Kidney epithelial cell (primary cell): ENCODE results near the gene HSD11B2. TPM values are rescaled to one million over a fixed set of nuclear protein-coding genes. Genes with fewer than 3 reads are reported as not detected.
A peak's percentile ranks its signal among the peaks of the same experiment; 100 is the strongest.

Experiments
- DNase-seq: peaks from one replicate; pipeline ENCODE4 v3.0.0-alpha.2; 2010; ENCODE audit warnings: low read depth
- H3K27me3 ChIP-seq: 2 replicates; pipeline ENCODE4 v1.6.0; 2011; ENCODE audit warnings: low read length; ENCODE audit not compliant: control insufficient read depth, insufficient read depth
- H3K36me3 ChIP-seq: 2 replicates; pipeline ENCODE4 v1.5.1; 2011; ENCODE audit warnings: low read length; ENCODE audit not compliant: control insufficient read depth, insufficient read depth
- H3K4me3 ChIP-seq: 2 replicates; pipeline ENCODE4 v1.5.1; 2011; ENCODE audit warnings: low read depth, mild to moderate bottlenecking, control low read depth, low read length
- CTCF ChIP-seq: IDR thresholded peaks from 2 replicates; pipeline ENCODE4 v1.5.1; 2011; ENCODE audit warnings: mild to moderate bottlenecking, moderate library complexity, low read length, control low read depth, inconsistent platforms; ENCODE audit not compliant: insufficient read depth, poor library complexity, severe bottlenecking
- total RNA-seq: library from RNA; depleted of rRNA; stranded (reverse); fragments of >200 nt; gene quantifications from 2 replicates; pipeline ENCODE4 v1.2.3, GENCODE V29; 2015

The HSD11B2 gene
- total RNA-seq, 1 donor from 2014 or later = 5.8 TPM

DNA sequence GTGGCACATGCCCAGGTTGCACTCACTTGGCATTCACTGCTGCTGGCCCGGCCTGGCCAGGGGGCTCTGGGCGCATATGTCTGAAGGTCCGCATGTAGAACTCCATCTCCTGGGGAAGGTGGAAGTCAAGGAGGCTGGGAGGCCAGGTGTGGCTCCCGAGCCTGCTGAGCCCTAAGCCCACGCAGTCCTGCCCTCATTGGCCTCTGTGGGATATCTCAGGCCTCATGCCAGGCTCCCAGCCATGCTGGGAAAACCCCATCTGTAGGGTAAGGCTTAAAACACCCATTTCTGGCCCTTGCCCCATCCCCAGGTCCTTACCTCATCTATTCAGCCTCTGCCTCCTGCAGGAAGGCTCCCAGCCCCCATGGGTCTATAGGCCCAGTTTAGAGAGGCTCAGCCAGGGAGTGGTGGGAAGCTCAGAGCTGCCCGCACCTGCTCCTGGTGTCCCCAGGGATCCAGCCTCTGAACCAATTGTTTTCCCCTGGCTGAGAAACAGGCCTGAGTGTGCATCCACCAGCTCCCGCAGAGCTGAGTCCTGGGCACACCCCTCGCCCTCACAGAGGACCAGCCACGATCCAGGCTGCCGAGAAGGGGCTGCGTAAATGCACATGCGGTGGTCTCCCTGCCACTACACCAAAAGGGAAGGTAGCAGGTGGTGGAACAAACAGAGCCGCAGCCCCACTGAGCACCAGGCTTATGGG is 35.3 kb upstream of the HSD11B2 start:
- Histone ChIP-seq H3K36me3 (no peaks in the 10 kb centered on the region), H3K4me3 (no peak overlapping the region), H3K27me3 (peaks cover 62% of the 10 kb centered on the region)
- DNase-seq = no peak
- no peak for TF ChIP-seq CTCF

DNA sequence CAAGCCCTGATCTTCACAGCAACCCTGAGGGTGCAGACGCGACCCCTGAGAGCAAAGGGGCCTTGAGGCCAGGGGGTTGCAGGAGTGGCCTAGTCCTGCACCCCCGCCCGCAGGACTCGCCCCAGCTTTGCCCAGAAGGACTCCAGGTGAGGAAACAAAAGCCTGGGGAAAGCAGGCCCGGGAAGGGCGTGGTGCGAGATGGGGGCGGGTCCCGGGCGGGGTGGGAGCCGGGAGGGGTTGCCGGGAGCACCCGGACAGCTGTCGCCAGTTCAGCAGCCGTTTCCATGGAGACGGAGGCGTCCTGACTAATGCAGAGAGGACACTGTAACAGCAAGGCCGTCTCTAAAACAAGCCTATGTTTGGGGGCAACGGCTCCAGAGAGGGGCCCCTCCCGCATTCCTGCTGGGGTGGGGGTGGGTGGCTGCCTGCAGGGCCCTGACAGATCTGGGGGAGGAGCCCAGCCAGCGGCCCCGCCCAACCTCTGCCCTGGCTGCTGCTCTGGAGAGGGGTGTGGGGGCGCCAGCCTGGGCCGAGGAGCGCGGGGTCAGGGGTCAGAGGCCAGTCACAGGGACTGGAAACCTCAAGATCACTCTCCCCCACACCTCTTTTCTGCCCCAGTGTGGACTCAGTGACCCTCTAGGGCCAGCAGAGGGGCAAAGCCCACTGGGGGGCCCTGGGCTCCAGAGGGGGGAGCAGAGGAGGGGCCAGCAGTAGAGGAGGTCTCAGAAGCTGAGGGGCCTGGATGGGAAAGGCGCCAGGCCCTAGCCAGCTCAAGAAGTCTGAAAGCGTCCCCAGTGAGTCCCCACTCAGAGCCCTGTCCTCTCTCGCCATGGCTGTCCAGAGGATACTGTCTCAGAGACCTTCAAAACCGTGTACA is 34.5 kb upstream of the HSD11B2 start:
- H3K27me3 ChIP-seq = peaks cover 60% of the 10 kb centered on the region
- DNase-seq = peak; percentile 70
- H3K36me3 ChIP-seq = no peaks in the 10 kb centered on the region
- no peak for TF ChIP-seq CTCF
- H3K4me3 ChIP-seq = no peak overlapping the region

GRCh38 chr16:67397036-67397801 is 33.7 kb upstream of the HSD11B2 start:
- no peak for TF ChIP-seq CTCF
- no peaks in the 10 kb centered on the region for H3K36me3 ChIP-seq
- no peak overlapping the region for H3K4me3 ChIP-seq
- H3K27me3 ChIP-seq = peaks cover 57% of the 10 kb centered on the region
- DNase-seq = no peak

DNA sequence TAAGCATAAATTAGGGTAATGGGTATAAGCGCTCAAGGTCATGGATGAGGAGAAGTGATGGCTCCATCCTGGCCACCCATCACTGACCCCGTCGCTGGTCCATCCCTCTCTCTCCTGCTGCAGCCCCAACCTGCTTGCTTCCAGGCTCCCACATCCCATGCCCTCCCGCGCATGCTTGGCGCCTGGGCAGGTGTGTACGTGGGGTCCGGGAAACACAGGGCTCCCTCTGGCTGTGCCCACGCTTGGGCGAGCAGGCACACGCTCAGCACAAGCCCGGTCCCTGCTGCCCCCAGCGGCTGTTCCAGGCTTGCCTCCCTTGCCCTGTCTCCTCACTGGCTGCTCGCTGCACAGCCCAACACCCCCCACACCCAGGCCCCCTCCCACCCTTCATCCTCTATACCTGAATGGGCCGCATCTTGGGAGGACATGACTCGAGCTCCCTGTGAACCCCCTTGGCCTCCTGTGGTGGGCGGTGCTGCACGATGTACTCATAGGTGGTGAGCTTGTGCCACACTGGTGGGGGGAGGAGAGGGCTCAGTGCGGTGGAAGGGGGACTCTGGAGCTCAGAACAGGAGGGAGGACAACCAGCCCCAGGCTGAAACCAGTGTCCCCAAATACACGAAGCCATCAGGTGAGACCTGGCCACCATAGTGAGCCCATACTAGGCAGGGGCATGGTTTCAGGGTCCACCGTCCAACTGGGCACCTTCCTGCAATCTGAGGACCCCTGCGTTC is 32.9 kb upstream of the HSD11B2 start:
- no peak overlapping the region for H3K4me3 ChIP-seq
- peak; percentile 77 for TF ChIP-seq CTCF
- H3K36me3 ChIP-seq = no peaks in the 10 kb centered on the region
- no peak for DNase-seq
- H3K27me3 ChIP-seq = peaks cover 51% of the 10 kb centered on the region

DNA sequence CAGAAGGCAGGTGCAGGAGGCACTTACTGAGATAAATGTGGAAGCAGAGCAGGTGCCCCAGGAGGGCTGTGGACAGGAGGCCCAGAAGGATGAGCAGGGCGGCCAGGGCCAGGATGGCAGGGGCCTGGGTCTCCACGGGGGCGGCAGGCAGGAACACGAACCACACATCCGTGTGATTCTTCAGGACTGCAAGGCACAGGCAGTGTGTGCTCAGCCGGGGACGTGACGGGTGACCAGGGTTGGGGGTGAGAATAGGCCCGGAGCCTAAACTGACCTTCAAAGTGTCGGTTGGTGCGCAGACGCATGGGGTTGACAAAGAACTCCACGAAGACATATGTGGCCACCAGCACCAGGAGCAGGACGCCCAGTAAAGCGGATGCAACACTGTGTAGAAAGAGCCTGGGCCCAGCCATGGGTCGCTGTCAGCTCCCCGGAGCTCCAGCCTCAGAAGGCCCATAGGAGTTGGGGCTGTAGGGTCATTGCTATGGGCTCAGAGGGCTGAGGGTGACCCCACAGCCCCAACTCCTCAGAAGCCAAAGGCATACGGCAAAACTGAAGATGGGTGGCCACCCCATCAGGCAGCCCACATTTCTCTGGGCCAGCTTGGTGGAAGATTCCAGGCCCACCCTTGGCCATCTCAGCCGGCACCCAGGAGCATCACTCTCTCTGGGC is 32.2 kb upstream of the HSD11B2 start:
- no peak for DNase-seq
- Histone ChIP-seq H3K27me3 (peaks cover 44% of the 10 kb centered on the region), H3K4me3 (no peak overlapping the region), H3K36me3 (no peaks in the 10 kb centered on the region)
- no peak for TF ChIP-seq CTCF
